ENCODE data around the gene ISCA2. TPM values are rescaled to one million over a fixed set of nuclear protein-coding genes. Genes with fewer than 3 reads are reported as not detected.

The ISCA2 gene
- polyA plus RNA-seq, 1 donor (not counting 4 experiments of a cell fraction or from before 2014, with no cell fraction given) = 33.0 TPM

GRCh38 chr14:74525361-74525851 lies 31.8 kb downstream of the ISCA2 start:
- H3K9me3 ChIP-seq (ENCODE audit: control insufficient read depth, low read depth, low read length) = no peaks in the 10 kb centered on the region
- H3K27me3 ChIP-seq (ENCODE audit: control insufficient read depth, extremely low read depth, insufficient read depth, low read length) = no peaks in the 10 kb centered on the region
- no peaks in the 10 kb centered on the region for H4K20me1 ChIP-seq (ENCODE audit: control insufficient read depth, extremely low read depth, insufficient read depth, low read length)
- TF ChIP-seq CTCF (optimal IDR thresholded peaks at IDR 0.05 in 1 of 3, IDR thresholded peaks at IDR 0.05 in 1 of 3, conservative IDR thresholded peaks at IDR 0.05 in 1 of 3; ENCODE audit: extremely low read depth in 1 of 3, insufficient read depth in 2 of 3, low read length in 3 of 3) = no peak
- no peak for TF ChIP-seq EZH2 (IDR thresholded peaks at IDR 0.05; ENCODE audit: low read length)
- no peak overlapping the region for H2AFZ ChIP-seq (ENCODE audit: control insufficient read depth, low read length)
- H3K9ac ChIP-seq (ENCODE audit: control insufficient read depth, extremely low read depth, insufficient read depth, low read length) = no peak overlapping the region
- no peak overlapping the region for H3K4me2 ChIP-seq (ENCODE audit: control insufficient read depth, extremely low read depth, insufficient read depth, low read depth, low read length)
- dilution Hi-C loops (cut with MboI; ENCODE audit: extremely low pct_ligation_motif_present, low sequenced_read_pairs) = no loop called here
- no peak overlapping the region for H3K27ac ChIP-seq (ENCODE audit: control insufficient read depth, insufficient read depth, low read length)
- H3K36me3 ChIP-seq (ENCODE audit: control insufficient read depth in 2 of 2, extremely low read depth in 1 of 2, insufficient read depth in 2 of 2, low read length in 2 of 2) = peaks cover 32 to 35% of the 10 kb centered on the region in 2 experiments
- H3K4me3 ChIP-seq (ENCODE audit: control insufficient read depth in 2 of 3, extremely low read depth in 1 of 3, insufficient read depth in 2 of 3, low read depth in 1 of 3, low read length in 3 of 3) = no peak overlapping the region
- no peak for DNase-seq (ENCODE audit: low read depth, low spot score)
- no peaks in the 10 kb centered on the region for H3K79me2 ChIP-seq (ENCODE audit: control insufficient read depth, insufficient read depth, low read length)
- no peaks in the 10 kb centered on the region for H3K4me1 ChIP-seq (ENCODE audit: control insufficient read depth, extremely low read depth, insufficient read depth, low read length)
- no peak for FAIRE-seq
- H3K9me1 ChIP-seq (ENCODE audit: control insufficient read depth, extremely low read depth, insufficient read depth, low read length) = no peaks in the 10 kb centered on the region

- TF ChIP-seq EZH2 (IDR thresholded peaks at IDR 0.05; ENCODE audit: low read length) = no peak
- peak in 1 of 3 experiments; percentile 35 for TF ChIP-seq CTCF (optimal IDR thresholded peaks at IDR 0.05 in 1 of 3, IDR thresholded peaks at IDR 0.05 in 1 of 3, conservative IDR thresholded peaks at IDR 0.05 in 1 of 3; ENCODE audit: extremely low read depth in 1 of 3, insufficient read depth in 2 of 3, low read length in 3 of 3)
- H3K9me3 ChIP-seq (ENCODE audit: control insufficient read depth, low read depth, low read length) = no peaks in the 10 kb centered on the region
- H3K4me3 ChIP-seq (ENCODE audit: control insufficient read depth in 2 of 3, extremely low read depth in 1 of 3, insufficient read depth in 2 of 3, low read depth in 1 of 3, low read length in 3 of 3) = no peak overlapping the region
- no peak overlapping the region for H3K9ac ChIP-seq (ENCODE audit: control insufficient read depth, extremely low read depth, insufficient read depth, low read length)
- DNase-seq (ENCODE audit: low read depth, low spot score) (no peak), FAIRE-seq (no peak)
- no peak overlapping the region for H3K27ac ChIP-seq (ENCODE audit: control insufficient read depth, insufficient read depth, low read length)
- H3K79me2 ChIP-seq (ENCODE audit: control insufficient read depth, insufficient read depth, low read length) = no peaks in the 10 kb centered on the region
- no peaks in the 10 kb centered on the region for H3K27me3 ChIP-seq (ENCODE audit: control insufficient read depth, extremely low read depth, insufficient read depth, low read length)
- dilution Hi-C loops (cut with MboI; ENCODE audit: extremely low pct_ligation_motif_present, low sequenced_read_pairs) = no loop called here
- peaks cover 5% of the 10 kb centered on the region for H3K4me1 ChIP-seq (ENCODE audit: control insufficient read depth, extremely low read depth, insufficient read depth, low read length)
- no peaks in the 10 kb centered on the region for H4K20me1 ChIP-seq (ENCODE audit: control insufficient read depth, extremely low read depth, insufficient read depth, low read length)
- no peaks in the 10 kb centered on the region for H3K9me1 ChIP-seq (ENCODE audit: control insufficient read depth, extremely low read depth, insufficient read depth, low read length)
- no peak overlapping the region for H3K4me2 ChIP-seq (ENCODE audit: control insufficient read depth, extremely low read depth, insufficient read depth, low read depth, low read length)
- no peak overlapping the region for H2AFZ ChIP-seq (ENCODE audit: control insufficient read depth, low read length)
- H3K36me3 ChIP-seq (ENCODE audit: control insufficient read depth in 2 of 2, extremely low read depth in 1 of 2, insufficient read depth in 2 of 2, low read length in 2 of 2) = peaks cover 28 to 30% of the 10 kb centered on the region in 2 experiments
Measured at GRCh38 chr14:74526854-74527585, 33.5 kb downstream of the ISCA2 start.

Data from keratinocyte (primary cell).